ENCODE results near the gene PPARGC1A. TPM values are rescaled to one million over a fixed set of nuclear protein-coding genes. Genes with fewer than 3 reads are reported as not detected.

Gene PPARGC1A
- total and polyA plus RNA-seq, 2 of the 13 experiments (the other 11 are each of a cell fraction or from before 2014, with no cell fraction given): 20.7 to 37.3 TPM

GRCh38 chr4:23889814-23890341 is at the start of gene PPARGC1A (continued):
- TF ChIP-seq ZNF362 (CRISPR knock-in tag; IDR thresholded peaks at IDR 0.05; ENCODE audit: borderline replicate concordance): peak; percentile 38; the same call in 1 of the 2 replicates
- TF ChIP-seq ZFP37 (CRISPR knock-in tag; IDR thresholded peaks at IDR 0.05; ENCODE audit: borderline replicate concordance): no peak
- TF ChIP-seq CREM (IDR thresholded peaks at IDR 0.05): peak; percentile 85
- TF ChIP-seq CREM (CRISPR knock-in tag; IDR thresholded peaks at IDR 0.05): no peak
- TF ChIP-seq HOXA7 (CRISPR knock-in tag; IDR thresholded peaks at IDR 0.05): no peak
- no peak for TF ChIP-seq ZNF12 (CRISPR knock-in tag; IDR thresholded peaks at IDR 0.05)
- TF ChIP-seq TAF15 (IDR thresholded peaks at IDR 0.05; ENCODE audit: low read depth, low read length, poor library complexity, severe bottlenecking): no peak
- TF ChIP-seq MNT (IDR thresholded peaks at IDR 0.05): peak; percentile 31; the same call in 1 of the 2 replicates
- no peak for TF ChIP-seq ZNF234 (CRISPR knock-in tag; conservative IDR thresholded peaks at IDR 0.05)
- TF ChIP-seq MEIS1 (CRISPR knock-in tag; IDR thresholded peaks at IDR 0.05; ENCODE audit: borderline replicate concordance): peak; percentile 76; the same call in 1 of the 2 replicates
- peak; percentile 73; the same call in 1 of the 2 replicates for TF ChIP-seq ZHX2 (IDR thresholded peaks at IDR 0.05; ENCODE audit: low read depth)
- TF ChIP-seq ZHX2 (CRISPR knock-in tag; IDR thresholded peaks at IDR 0.05; ENCODE audit: borderline replicate concordance): no peak
- TF ChIP-seq MTF1 (CRISPR knock-in tag; IDR thresholded peaks at IDR 0.05): no peak
- peak; percentile 22; the same call in 1 of the 2 replicates for TF ChIP-seq ETV5 (CRISPR knock-in tag; IDR thresholded peaks at IDR 0.05; ENCODE audit: borderline replicate concordance)
- TF ChIP-seq FOXP1 (IDR thresholded peaks at IDR 0.05): no peak
- TF ChIP-seq FOXP1 (CRISPR knock-in tag; IDR thresholded peaks at IDR 0.05): no peak
- TF ChIP-seq MEIS2 (CRISPR knock-in tag; IDR thresholded peaks at IDR 0.05): peak; percentile 78
- 0 out of 2 replicates have a peak, but pooled peaks have one; percentile 27 for TF ChIP-seq PPARG (CRISPR knock-in tag; conservative IDR thresholded peaks at IDR 0.05)
- TF ChIP-seq ZC3H4 (CRISPR knock-in tag; IDR thresholded peaks at IDR 0.05; ENCODE audit: borderline replicate concordance): 0 out of 2 replicates have a peak, but pooled peaks have one; percentile 33
- TF ChIP-seq MIER3 (CRISPR knock-in tag; IDR thresholded peaks at IDR 0.05; ENCODE audit: borderline replicate concordance): 0 out of 2 replicates have a peak, but pooled peaks have one; percentile 28
- TF ChIP-seq ATF1 (CRISPR knock-in tag; IDR thresholded peaks at IDR 0.05): peak; percentile 79
- no peak for TF ChIP-seq ZFAT (CRISPR knock-in tag; conservative IDR thresholded peaks at IDR 0.05)
- no peak for TF ChIP-seq SIX1 (CRISPR knock-in tag; IDR thresholded peaks at IDR 0.05; ENCODE audit: borderline replicate concordance)

Data from HepG2 (cell line).